HepG2 (cell line): Measurements from ENCODE around the gene WNT6.

Experiments
- CBX5 ChIP-seq: sonication (generic); formaldehyde crosslinking; IDR thresholded peaks from 2 replicates; pipeline ENCODE4 v1.4.0; 2020; ENCODE audit warnings: missing genetic modification reagents, borderline replicate concordance
- CTCF ChIP-seq: sonication (generic); formaldehyde crosslinking; IDR thresholded peaks from 2 replicates; pipeline ENCODE4 v1.5.0; 2020; ENCODE audit warnings: mild to moderate bottlenecking, missing genetic modification reagents, moderate library complexity
- FOSL1 ChIP-seq: sonication (generic); formaldehyde crosslinking; IDR thresholded peaks from 2 replicates; pipeline ENCODE4 v1.9.0; 2021; ENCODE audit warnings: missing genetic modification reagents, borderline replicate concordance
- FOXA1 ChIP-seq, 2 experiments: fragments of 450-650 bp in 1 of 2; sonication (generic) in 1 of 2; formaldehyde crosslinking in 1 of 2; IDR thresholded peaks; 2 replicates each; pipeline versions ENCODE4 v1.4.0 to v1.6.1; 2016 to 2020; ENCODE audit warnings: missing genetic modification reagents in 1 of 2
- HOXD1 ChIP-seq: sonication (generic); formaldehyde crosslinking; IDR thresholded peaks from 2 replicates; pipeline ENCODE4 v1.5.0; 2020; ENCODE audit warnings: missing genetic modification reagents
- JUN ChIP-seq: sonication (generic); formaldehyde crosslinking; IDR thresholded peaks from 2 replicates; pipeline ENCODE4 v1.4.0; 2020; ENCODE audit warnings: mild to moderate bottlenecking, missing genetic modification reagents
- MYC ChIP-seq: sonication (generic); formaldehyde crosslinking; IDR thresholded peaks from 2 replicates; pipeline ENCODE4 v1.9.0; 2021; ENCODE audit warnings: missing genetic modification reagents, borderline replicate concordance
- NCOA1 ChIP-seq: sonication (generic); formaldehyde crosslinking; IDR thresholded peaks from 2 replicates; pipeline ENCODE4 v1.9.0; 2021; ENCODE audit warnings: missing genetic modification reagents
- NFE2L2 ChIP-seq: fragments of 150-350 bp; IDR thresholded peaks from 2 replicates; pipeline ENCODE4 v1.6.1; 2014; ENCODE audit warnings: low read length
- NONO ChIP-seq, 2 experiments: fragments of 450-650 bp in 1 of 2; sonication (generic) in 1 of 2; formaldehyde crosslinking in 1 of 2; IDR thresholded peaks in 1 of 2; conservative IDR thresholded peaks in 1 of 2; 2 replicates each; pipeline versions ENCODE4 v1.6.1 to v1.8.0; 2017 to 2022; ENCODE audit warnings: mild to moderate bottlenecking in 1 of 2, missing genetic modification reagents in 1 of 2, moderate library complexity in 1 of 2
- PHB2 ChIP-seq: fragments of 450-650 bp; IDR thresholded peaks from 2 replicates; pipeline ENCODE4 v1.6.1; 2018; ENCODE audit not compliant: partially characterized antibody
- ZBTB42 ChIP-seq: sonication (generic); formaldehyde crosslinking; IDR thresholded peaks from 2 replicates; pipeline ENCODE4 v1.5.0; 2020; ENCODE audit warnings: mild to moderate bottlenecking, missing genetic modification reagents
- ZNF704 ChIP-seq: sonication (generic); formaldehyde crosslinking; IDR thresholded peaks from 2 replicates; pipeline ENCODE4 v1.8.1; 2023; ENCODE audit warnings: mild to moderate bottlenecking, inconsistent platforms, moderate library complexity, missing genetic modification reagents, borderline replicate concordance
- ZNF780A ChIP-seq: sonication (generic); formaldehyde crosslinking; IDR thresholded peaks from 2 replicates; pipeline ENCODE4 v1.8.0; 2022; ENCODE audit warnings: mild to moderate bottlenecking, missing genetic modification reagents, moderate library complexity

GRCh38 chr2:218812861-218813260 lies 46.7 kb upstream of the WNT6 start:
- TF ChIP-seq FOSL1 (CRISPR knock-in tag) (no peak), NFE2L2 (no peak), HOXD1 (CRISPR knock-in tag) (no peak), PHB2 (no peak), CBX5 (CRISPR knock-in tag) (no peak), CTCF (no peak), FOXA1 (IDR thresholded peaks at IDR 0.05) (no peak), FOXA1 (CRISPR knock-in tag; IDR thresholded peaks at IDR 0.05) (no peak), NCOA1 (no peak), ZNF780A (CRISPR knock-in tag) (no peak), ZBTB42 (CRISPR knock-in tag) (no peak), ZNF704 (CRISPR knock-in tag) (no peak), MYC (no peak), JUN (CRISPR knock-in tag) (no peak), NONO (IDR thresholded peaks at IDR 0.05) (no peak), NONO (CRISPR knock-in tag; conservative IDR thresholded peaks at IDR 0.05) (no peak)
